ENCODE measurements around the gene CDK16. TPM values are rescaled to one million over a fixed set of nuclear protein-coding genes. Genes with fewer than 3 reads are reported as not detected.

Gene CDK16
- total RNA-seq, 1 experiment from 2014 or later, result 129 TPM

- H3K9me3 ChIP-seq, result no peaks in the 10 kb centered on the region
- Mint-ChIP-seq H3K36me3 (ENCODE audit: insufficient read depth, unreplicated experiment) (peaks cover 54% of the 10 kb centered on the region), H3K27me3 (ENCODE audit: insufficient read depth, unreplicated experiment) (no peaks in the 10 kb centered on the region), H3K9me3 (ENCODE audit: unreplicated experiment) (no peaks in the 10 kb centered on the region), H3K4me3 (ENCODE audit: unreplicated experiment) (no peak overlapping the region), H3K4me1 (ENCODE audit: low read depth, unreplicated experiment) (peaks cover 14% of the 10 kb centered on the region), H3K27ac (ENCODE audit: unreplicated experiment) (no peak overlapping the region)
- CTCF ChIA-PET, result no interaction called here
- no peak for TF ChIP-seq CTCF (IDR thresholded peaks at IDR 0.05; ENCODE audit: insufficient read depth in 1 of 2, low read depth in 1 of 2, low read length in 1 of 2, severe bottlenecking in 1 of 2, unreplicated experiment in 1 of 2)
- no peaks in the 10 kb centered on the region for H3K4me1 ChIP-seq
- no TSS peak for BruUV-seq (replicated peaks)
- H3K27me3 ChIP-seq (replicated peaks; ENCODE audit: control insufficient read depth, insufficient read depth, low read length), result no peaks in the 10 kb centered on the region
- no peak overlapping the region for H3K4me3 ChIP-seq (ENCODE audit: low read depth, low read length)
- intact Hi-C loops (cut with micrococcal nuclease; ENCODE audit: unreplicated experiment), result no loop called here
- DNase-seq, result no peak
- POLR2A ChIA-PET, result interaction anchor here (1.4 kb wide), 1 partner anchor 13 kb away, joined by 3 read pairs; no protein-coding TSS in a partner anchor
- no peaks in the 10 kb centered on the region; the same call in 1 of the 2 replicates for H3K36me3 ChIP-seq (ENCODE audit: control insufficient read depth, insufficient read depth, low read length)
Measured at GRCh38 chrX:47231167-47231566, 12.7 kb downstream of the CDK16 start.

- H3K9me3 ChIP-seq, result no peaks in the 10 kb centered on the region
- H3K4me1 Mint-ChIP-seq (ENCODE audit: low read depth, unreplicated experiment), result peaks cover 14% of the 10 kb centered on the region
- H3K4me1 ChIP-seq, result no peaks in the 10 kb centered on the region
- no peaks in the 10 kb centered on the region for H3K27me3 Mint-ChIP-seq (ENCODE audit: insufficient read depth, unreplicated experiment)
- TSS peak; percentile 80 for BruUV-seq (replicated peaks)
- H3K27ac Mint-ChIP-seq (ENCODE audit: unreplicated experiment), result peak overlapping the region; percentile 99
- peak in 1 of 2 experiments; percentile 12 for DNase-seq
- CTCF ChIA-PET, result no interaction called here
- TF ChIP-seq CTCF (IDR thresholded peaks at IDR 0.05; ENCODE audit: insufficient read depth in 1 of 2, low read depth in 1 of 2, low read length in 1 of 2, severe bottlenecking in 1 of 2, unreplicated experiment in 1 of 2), result no peak
- intact Hi-C loops (cut with micrococcal nuclease; ENCODE audit: unreplicated experiment), result loop anchor here (2.0 kb wide), 1 partner anchor 13 kb away; the partner anchor contains the start of gene CDK16
- H3K9me3 Mint-ChIP-seq (ENCODE audit: unreplicated experiment), result no peaks in the 10 kb centered on the region
- peak overlapping the region; percentile 88 for H3K4me3 Mint-ChIP-seq (ENCODE audit: unreplicated experiment)
- H3K36me3 Mint-ChIP-seq (ENCODE audit: insufficient read depth, unreplicated experiment), result peaks cover 43% of the 10 kb centered on the region
- POLR2A ChIA-PET, result interaction anchor here (1.2 to 1.5 kb wide), 3 partner anchors 15 to 87 kb away, joined by 3 to 7 read pairs (median 5); partner anchors contain the start of genes NDUFB11 and RBM10
- peak overlapping the region; percentile 73 for H3K4me3 ChIP-seq (ENCODE audit: low read depth, low read length)
- H3K27me3 ChIP-seq (replicated peaks; ENCODE audit: control insufficient read depth, insufficient read depth, low read length), result no peaks in the 10 kb centered on the region
- H3K36me3 ChIP-seq (ENCODE audit: control insufficient read depth, insufficient read depth, low read length), result no peaks in the 10 kb centered on the region; the same call in 1 of the 2 replicates
Measured at GRCh38 chrX:47232197-47232802, 13.8 kb downstream of the CDK16 start.

GRCh38 chrX:47232803-47233332, 14.4 kb downstream of the CDK16 start, which contains the start of gene USP11:
Gene USP11 (plus strand): TSS chrX:47233009. CDS start chrX:47233044, 35 bp downstream.
- Mint-ChIP-seq H3K9me3 (ENCODE audit: unreplicated experiment) (no peaks in the 10 kb centered on the region), H3K4me3 (ENCODE audit: unreplicated experiment) (peak within 1 kb of the TSS; percentile 88), H3K36me3 (ENCODE audit: insufficient read depth, unreplicated experiment) (peaks cover 40% of the 10 kb centered on the region), H3K27ac (ENCODE audit: unreplicated experiment) (peak within 1 kb of the TSS; percentile 99), H3K27me3 (ENCODE audit: insufficient read depth, unreplicated experiment) (no peaks in the 10 kb centered on the region), H3K4me1 (ENCODE audit: low read depth, unreplicated experiment) (peaks cover 14% of the 10 kb centered on the region)
- CTCF ChIA-PET, result interaction anchor here (1.1 kb wide), 1 partner anchor 80 kb away, joined by 7 read pairs; no protein-coding TSS in a partner anchor
- BruUV-seq (replicated peaks), result no TSS peak
- no peak for TF ChIP-seq CTCF (IDR thresholded peaks at IDR 0.05; ENCODE audit: insufficient read depth in 1 of 2, low read depth in 1 of 2, low read length in 1 of 2, severe bottlenecking in 1 of 2, unreplicated experiment in 1 of 2)
- intact Hi-C loops (cut with micrococcal nuclease; ENCODE audit: unreplicated experiment), result loop anchor here (1.0 to 2.0 kb wide), 2 partner anchors 14 to 79 kb away; partner anchors contain the start of gene CDK16
- H3K36me3 ChIP-seq (ENCODE audit: control insufficient read depth, insufficient read depth, low read length), result no peaks in the 10 kb centered on the region; the same call in 1 of the 2 replicates
- no peaks in the 10 kb centered on the region for H3K4me1 ChIP-seq
- H3K4me3 ChIP-seq (ENCODE audit: low read depth, low read length), result peak within 1 kb of the TSS; percentile 73
- no peaks in the 10 kb centered on the region for H3K9me3 ChIP-seq
- POLR2A ChIA-PET, result interaction anchor here (0.5 to 1.5 kb wide), 12 partner anchors 15 to 323 kb away, joined by 3 to 35 read pairs (median 5); partner anchors contain the start of genes CDK16, NDUFB11 and RBM10
- no peaks in the 10 kb centered on the region for H3K27me3 ChIP-seq (replicated peaks; ENCODE audit: control insufficient read depth, insufficient read depth, low read length)
- peak; percentile 47 to 62 for DNase-seq
